Testis (tissue), 2 donors: ENCODE results near the gene CRYBB1.

Experiments used
- POLR2A ChIP-seq: fragments of 450-650 bp; IDR thresholded peaks from one replicate; pipeline ENCODE4 v1.6.1; 2017; ENCODE audit warnings: antibody characterized with exemption, mild to moderate bottlenecking, moderate library complexity
- TF ChIP-seq, protein P1 (sequence below), 3 experiments: fragments of 450-650 bp in 2 of 3; fragments of 200-600 bp in 1 of 3; sonication (generic) in 1 of 3; IDR thresholded peaks; one replicate each; pipeline ENCODE4 v1.5.1; 2016 to 2019; ENCODE audit warnings: antibody characterized with exemption in 3 of 3, mild to moderate bottlenecking in 2 of 3, moderate library complexity in 1 of 3

DNA sequence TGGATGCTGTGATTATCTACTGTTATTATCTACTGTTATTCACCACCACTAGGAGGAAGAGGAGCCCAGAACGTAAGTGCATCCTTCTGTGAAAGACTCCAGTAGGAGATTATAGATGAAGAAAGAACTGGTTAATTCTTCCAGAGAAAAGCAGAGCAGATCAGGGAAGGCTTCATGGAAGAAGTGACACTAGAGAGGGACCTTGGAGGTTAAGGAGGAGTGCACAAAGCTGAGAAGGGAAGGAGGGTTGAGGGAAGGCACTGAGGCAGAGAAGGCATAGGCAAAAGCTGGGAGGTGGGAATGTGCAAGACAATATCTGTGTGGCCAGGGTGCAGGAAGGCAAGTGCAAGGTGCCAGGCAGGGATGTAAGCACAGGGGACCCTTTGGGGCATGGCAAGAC, 13.5 kb downstream of the CRYBB1 start:
- TF ChIP-seq, protein P1, sequence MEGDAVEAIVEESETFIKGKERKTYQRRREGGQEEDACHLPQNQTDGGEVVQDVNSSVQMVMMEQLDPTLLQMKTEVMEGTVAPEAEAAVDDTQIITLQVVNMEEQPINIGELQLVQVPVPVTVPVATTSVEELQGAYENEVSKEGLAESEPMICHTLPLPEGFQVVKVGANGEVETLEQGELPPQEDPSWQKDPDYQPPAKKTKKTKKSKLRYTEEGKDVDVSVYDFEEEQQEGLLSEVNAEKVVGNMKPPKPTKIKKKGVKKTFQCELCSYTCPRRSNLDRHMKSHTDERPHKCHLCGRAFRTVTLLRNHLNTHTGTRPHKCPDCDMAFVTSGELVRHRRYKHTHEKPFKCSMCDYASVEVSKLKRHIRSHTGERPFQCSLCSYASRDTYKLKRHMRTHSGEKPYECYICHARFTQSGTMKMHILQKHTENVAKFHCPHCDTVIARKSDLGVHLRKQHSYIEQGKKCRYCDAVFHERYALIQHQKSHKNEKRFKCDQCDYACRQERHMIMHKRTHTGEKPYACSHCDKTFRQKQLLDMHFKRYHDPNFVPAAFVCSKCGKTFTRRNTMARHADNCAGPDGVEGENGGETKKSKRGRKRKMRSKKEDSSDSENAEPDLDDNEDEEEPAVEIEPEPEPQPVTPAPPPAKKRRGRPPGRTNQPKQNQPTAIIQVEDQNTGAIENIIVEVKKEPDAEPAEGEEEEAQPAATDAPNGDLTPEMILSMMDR (IDR thresholded peaks at IDR 0.05) = no peak
- TF ChIP-seq POLR2A = no peak
